Measurements from ENCODE around the gene NUDT6. TPM values are rescaled to one million over a fixed set of nuclear protein-coding genes. Genes with fewer than 3 reads are reported as not detected.
A peak's percentile ranks its signal among the peaks of the same experiment; 100 is the strongest.

Gene NUDT6
- total RNA-seq, 1 experiment from 2014 or later = 6.7 TPM

- intact Hi-C loops (cut with micrococcal nuclease) = no loop called here
- Mint-ChIP-seq H3K27me3 (ENCODE audit: insufficient read depth, unreplicated experiment) (no peaks in the 10 kb centered on the region), H3K4me3 (ENCODE audit: unreplicated experiment) (no peak overlapping the region), H3K36me3 (ENCODE audit: insufficient read depth, unreplicated experiment) (peaks cover 18% of the 10 kb centered on the region), H3K27ac (ENCODE audit: low read depth, unreplicated experiment) (no peak overlapping the region), H3K4me1 (ENCODE audit: insufficient read depth, unreplicated experiment) (peaks cover 14% of the 10 kb centered on the region), H3K9me3 (ENCODE audit: unreplicated experiment) (no peaks in the 10 kb centered on the region)
- BruUV-seq (replicated peaks) = TSS peak; percentile 18
- POLR2A ChIA-PET = interaction anchor here (0.7 to 1.6 kb wide), 6 partner anchors 9 to 160 kb away, joined by 3 to 7 read pairs (median 4); partner anchors contain the start of genes FGF2 and NUDT6
- DNase-seq (ENCODE audit: unreplicated experiment) = no peak
- no peak for TF ChIP-seq CTCF (IDR thresholded peaks at IDR 0.05; ENCODE audit: unreplicated experiment)
- CTCF ChIA-PET = interaction anchor here (0.7 to 6.0 kb wide), 8 partner anchors 9 to 195 kb away, joined by 3 to 134 read pairs (median 4); partner anchors contain the start of gene BBS12
Measured at GRCh38 chr4:122911588-122911987, 10.8 kb downstream of the NUDT6 start.

- no peak for DNase-seq (ENCODE audit: unreplicated experiment)
- H3K36me3 Mint-ChIP-seq (ENCODE audit: insufficient read depth, unreplicated experiment) = peaks cover 22% of the 10 kb centered on the region
- H3K27ac Mint-ChIP-seq (ENCODE audit: low read depth, unreplicated experiment) = no peak overlapping the region
- POLR2A ChIA-PET = no interaction called here
- H3K4me1 Mint-ChIP-seq (ENCODE audit: insufficient read depth, unreplicated experiment) = peaks cover 10% of the 10 kb centered on the region
- BruUV-seq (replicated peaks) = no TSS peak
- no peak for TF ChIP-seq CTCF (IDR thresholded peaks at IDR 0.05; ENCODE audit: unreplicated experiment)
- H3K9me3 Mint-ChIP-seq (ENCODE audit: unreplicated experiment) = no peaks in the 10 kb centered on the region
- no peak overlapping the region for H3K4me3 Mint-ChIP-seq (ENCODE audit: unreplicated experiment)
- CTCF ChIA-PET = interaction anchor here (0.8 to 0.9 kb wide), 2 partner anchors 152 to 178 kb away, joined by 3 read pairs; no protein-coding TSS in a partner anchor
- H3K27me3 Mint-ChIP-seq (ENCODE audit: insufficient read depth, unreplicated experiment) = no peaks in the 10 kb centered on the region
- intact Hi-C loops (cut with micrococcal nuclease) = no loop called here
Measured at GRCh38 chr4:122909683-122910082, 12.7 kb downstream of the NUDT6 start.

GRCh38 chr4:122908223-122908622 lies 14.2 kb downstream of the NUDT6 start:
- no peak for DNase-seq (ENCODE audit: unreplicated experiment)
- H3K27me3 Mint-ChIP-seq (ENCODE audit: insufficient read depth, unreplicated experiment) = no peaks in the 10 kb centered on the region
- no peak for TF ChIP-seq CTCF (IDR thresholded peaks at IDR 0.05; ENCODE audit: unreplicated experiment)
- no peaks in the 10 kb centered on the region for H3K9me3 Mint-ChIP-seq (ENCODE audit: unreplicated experiment)
- intact Hi-C loops (cut with micrococcal nuclease) = no loop called here
- BruUV-seq (replicated peaks) = no TSS peak
- H3K4me1 Mint-ChIP-seq (ENCODE audit: insufficient read depth, unreplicated experiment) = peaks cover 6% of the 10 kb centered on the region
- ChIA-PET CTCF (interaction anchor here (0.9 kb wide), 1 partner anchor 306 kb away, joined by 3 read pairs; no protein-coding TSS in a partner anchor), POLR2A (no interaction called here)
- H3K36me3 Mint-ChIP-seq (ENCODE audit: insufficient read depth, unreplicated experiment) = peaks cover 22% of the 10 kb centered on the region
- H3K4me3 Mint-ChIP-seq (ENCODE audit: unreplicated experiment) = no peak overlapping the region
- peak overlapping the region; percentile 63 for H3K27ac Mint-ChIP-seq (ENCODE audit: low read depth, unreplicated experiment)

- TF ChIP-seq CTCF (IDR thresholded peaks at IDR 0.05; ENCODE audit: unreplicated experiment) = no peak
- Mint-ChIP-seq H3K9me3 (ENCODE audit: unreplicated experiment) (no peaks in the 10 kb centered on the region), H3K27me3 (ENCODE audit: insufficient read depth, unreplicated experiment) (no peaks in the 10 kb centered on the region), H3K36me3 (ENCODE audit: insufficient read depth, unreplicated experiment) (peaks cover 21% of the 10 kb centered on the region), H3K27ac (ENCODE audit: low read depth, unreplicated experiment) (no peak overlapping the region), H3K4me3 (ENCODE audit: unreplicated experiment) (no peak overlapping the region), H3K4me1 (ENCODE audit: insufficient read depth, unreplicated experiment) (peaks cover 5% of the 10 kb centered on the region)
- POLR2A ChIA-PET = no interaction called here
- intact Hi-C loops (cut with micrococcal nuclease) = no loop called here
- no peak for DNase-seq (ENCODE audit: unreplicated experiment)
- CTCF ChIA-PET = interaction anchor here (0.6 to 1.1 kb wide), 3 partner anchors 62 to 305 kb away, joined by 3 read pairs; no protein-coding TSS in a partner anchor
- BruUV-seq (replicated peaks) = no TSS peak
Measured at GRCh38 chr4:122906859-122907305, 15.5 kb downstream of the NUDT6 start.

Data from MCF 10A (cell line).